ENCODE data around the gene TLE5. TPM values are rescaled to one million over a fixed set of nuclear protein-coding genes. Genes with fewer than 3 reads are reported as not detected.

Gene TLE5
- total RNA-seq, 1 donor from 2014 or later = 302 TPM

- H3K4me1 Mint-ChIP-seq (ENCODE audit: unreplicated experiment) = peaks cover 10% of the 10 kb centered on the region
- no peaks in the 10 kb centered on the region for H3K9me3 Mint-ChIP-seq
- no peak for DNase-seq (ENCODE audit: extremely low spot score, unreplicated experiment)
- peak overlapping the region; percentile 56 for H3K27ac Mint-ChIP-seq
- H3K27me3 Mint-ChIP-seq = peaks cover 45% of the 10 kb centered on the region
- H3K36me3 Mint-ChIP-seq = peaks cover 3% of the 10 kb centered on the region
- H3K4me3 Mint-ChIP-seq = peak overlapping the region; percentile 79
- TF ChIP-seq CTCF (conservative IDR thresholded peaks at IDR 0.05) = no peak
These were observed 33.8 kb downstream of the TLE5 start for GRCh38 chr19:3028305-3029064.

- H3K27ac Mint-ChIP-seq = peak overlapping the region; percentile 56
- no peak for DNase-seq (ENCODE audit: extremely low spot score, unreplicated experiment)
- H3K4me1 Mint-ChIP-seq (ENCODE audit: unreplicated experiment) = peaks cover 13% of the 10 kb centered on the region
- peaks cover 44% of the 10 kb centered on the region for H3K27me3 Mint-ChIP-seq
- peaks cover 3% of the 10 kb centered on the region for H3K36me3 Mint-ChIP-seq
- peak overlapping the region; percentile 79 for H3K4me3 Mint-ChIP-seq
- no peak for TF ChIP-seq CTCF (conservative IDR thresholded peaks at IDR 0.05)
- no peaks in the 10 kb centered on the region for H3K9me3 Mint-ChIP-seq
These were observed 34.4 kb downstream of the TLE5 start for GRCh38 chr19:3027981-3028304.

GRCh38 chr19:3027292-3027691, 35.0 kb downstream of the TLE5 start:
- Mint-ChIP-seq H3K9me3 (no peaks in the 10 kb centered on the region), H3K27ac (no peak overlapping the region), H3K27me3 (peaks cover 41% of the 10 kb centered on the region), H3K4me3 (peak overlapping the region; percentile 79), H3K4me1 (ENCODE audit: unreplicated experiment) (peaks cover 16% of the 10 kb centered on the region), H3K36me3 (peaks cover 6% of the 10 kb centered on the region)
- no peak for TF ChIP-seq CTCF (conservative IDR thresholded peaks at IDR 0.05)
- DNase-seq (ENCODE audit: extremely low spot score, unreplicated experiment) = no peak

- Mint-ChIP-seq H3K27ac (no peak overlapping the region), H3K9me3 (no peaks in the 10 kb centered on the region), H3K27me3 (peaks cover 39% of the 10 kb centered on the region), H3K4me1 (ENCODE audit: unreplicated experiment) (peaks cover 16% of the 10 kb centered on the region), H3K4me3 (no peak overlapping the region), H3K36me3 (peaks cover 6% of the 10 kb centered on the region)
- DNase-seq (ENCODE audit: extremely low spot score, unreplicated experiment) = no peak
- TF ChIP-seq CTCF (conservative IDR thresholded peaks at IDR 0.05) = no peak
These were observed 35.5 kb downstream of the TLE5 start for GRCh38 chr19:3026768-3027167.

GRCh38 chr19:3025549-3025886, 36.8 kb downstream of the TLE5 start:
- Mint-ChIP-seq H3K4me3 (peak overlapping the region; percentile 36), H3K9me3 (no peaks in the 10 kb centered on the region), H3K27me3 (peaks cover 29% of the 10 kb centered on the region), H3K4me1 (ENCODE audit: unreplicated experiment) (peaks cover 12% of the 10 kb centered on the region), H3K27ac (no peak overlapping the region), H3K36me3 (peaks cover 6% of the 10 kb centered on the region)
- TF ChIP-seq CTCF (conservative IDR thresholded peaks at IDR 0.05) = no peak
- no peak for DNase-seq (ENCODE audit: extremely low spot score, unreplicated experiment)

All from type B pancreatic cell (in vitro differentiated cells).